ENCODE results near the gene PPP1R3C.

DNA sequence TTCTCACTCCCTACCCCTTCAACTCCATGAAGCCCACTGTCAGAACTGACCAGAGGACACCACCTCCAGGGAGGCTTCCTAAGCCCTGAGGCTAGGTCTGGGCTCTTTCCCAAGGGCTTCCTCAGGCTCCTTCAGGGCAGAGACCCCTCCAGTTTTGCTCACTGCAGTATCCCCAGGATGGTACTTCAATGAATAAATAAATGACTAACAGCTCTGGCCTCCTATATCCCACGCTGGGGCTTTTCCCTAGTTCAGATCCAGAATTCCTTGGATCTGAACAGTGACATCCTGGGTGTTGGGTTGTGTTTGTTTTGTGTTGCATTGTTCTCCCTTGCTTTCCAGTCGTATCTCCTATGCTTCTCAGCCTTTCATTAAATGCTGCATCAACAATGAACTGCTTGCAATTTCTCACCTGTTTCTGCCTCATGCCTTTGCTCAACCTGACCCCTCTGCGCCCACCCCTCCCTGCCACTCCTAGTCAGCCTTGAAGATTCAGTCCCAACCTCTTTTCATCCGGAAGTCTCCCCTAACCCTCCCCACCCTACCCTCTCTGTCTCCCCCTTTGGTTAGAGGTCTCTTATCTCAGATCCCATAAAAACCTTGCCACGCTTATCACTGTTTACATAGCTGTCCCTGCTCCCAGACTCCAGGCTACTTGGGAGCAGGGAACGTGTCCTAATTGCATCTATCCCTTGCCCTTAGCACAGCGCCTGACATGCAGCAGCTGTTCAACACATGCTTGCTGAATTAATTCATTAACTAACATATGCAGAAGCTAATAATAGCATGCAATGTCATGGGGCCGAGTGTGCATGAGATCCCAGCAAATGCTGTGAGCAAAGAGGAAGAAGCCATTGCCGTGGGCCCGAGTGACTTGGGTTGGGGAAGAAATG lies 41.7 kb downstream of the PPP1R3C start:
- TF ChIP-seq POLR2A (IDR thresholded peaks at IDR 0.05) (no peak), CTCF (IDR thresholded peaks at IDR 0.05) (no peak), EP300 (IDR thresholded peaks at IDR 0.05) (no peak)

Measured in tibial nerve (tissue), 4 donors.